CD14-positive monocyte (primary cell): ENCODE results near the gene RAB4B. TPM values are rescaled to one million over a fixed set of nuclear protein-coding genes. Genes with fewer than 3 reads are reported as not detected.

Experiments
- DNase-seq, 3 donors: peaks; one replicate each; pipeline ENCODE4 v3.0.0-alpha.2; 2011 to 2022
- H2AFZ ChIP-seq: 2 replicates; pipeline ENCODE4 v1.6.0; 2012; ENCODE audit warnings: mild to moderate bottlenecking, low read depth, low read length, inconsistent platforms; ENCODE audit not compliant: insufficient read depth, poor library complexity, severe bottlenecking
- H3K27ac ChIP-seq, 2 donors: 1 replicate in 1 of 2; 2 replicates in 1 of 2; pipeline ENCODE4 v1.5.1; 2012 to 2013; ENCODE audit warnings: low read length in 2 of 2, control low read depth in 1 of 2, inconsistent platforms in 1 of 2, low read depth in 1 of 2, mild to moderate bottlenecking in 1 of 2
- H3K27me3 ChIP-seq, 2 donors: one replicate each; pipeline versions ENCODE4 v1.6.0 to v1.6.1; 2011 to 2013; ENCODE audit warnings: low read length in 2 of 2; ENCODE audit not compliant: control insufficient read depth in 2 of 2, insufficient read depth in 2 of 2
- H3K36me3 ChIP-seq, 2 donors: replicated peaks in 1 of 2; 1 replicate in 1 of 2; 2 replicates in 1 of 2; pipeline versions ENCODE4 v1.5.1 to v1.6.1; 2012 to 2013; ENCODE audit warnings: low read length in 2 of 2, control low read depth in 1 of 2, inconsistent platforms in 1 of 2, mild to moderate bottlenecking in 1 of 2; ENCODE audit not compliant: insufficient read depth in 2 of 2, control insufficient read depth in 1 of 2
- H3K4me1 ChIP-seq, 2 donors: 1 replicate in 1 of 2; 2 replicates in 1 of 2; pipeline versions ENCODE4 v1.5.1 to v1.6.1; 2012 to 2013; ENCODE audit warnings: low read length in 2 of 2, control low read depth in 1 of 2, inconsistent platforms in 1 of 2, mild to moderate bottlenecking in 1 of 2, moderate library complexity in 1 of 2; ENCODE audit not compliant: insufficient read depth in 2 of 2, control insufficient read depth in 1 of 2
- H3K4me2 ChIP-seq: replicated peaks from 2 replicates; pipeline ENCODE3; 2012; ENCODE audit warnings: low read length, moderate library complexity, mild to moderate bottlenecking; ENCODE audit not compliant: poor library complexity, severe bottlenecking; ENCODE audit errors: extremely low read depth
- H3K4me3 ChIP-seq, 3 experiments: fragments of 200-600 bp in 1 of 3; sonication (generic) in 1 of 3; replicated peaks in 1 of 3; 1 replicate in 2 of 3; 2 replicates in 1 of 3; pipeline ENCODE4 v1.5.1; 2011 to 2013; ENCODE audit warnings: low read length in 3 of 3, mild to moderate bottlenecking in 3 of 3, control low read depth in 2 of 3, low read depth in 2 of 3, inconsistent platforms in 1 of 3, moderate library complexity in 1 of 3
- H3K79me2 ChIP-seq: 2 replicates; pipeline ENCODE4 v1.6.0; 2012; ENCODE audit warnings: mild to moderate bottlenecking, control low read depth, inconsistent platforms, low read length, moderate library complexity; ENCODE audit not compliant: insufficient read depth
- H3K9ac ChIP-seq: 2 replicates; pipeline ENCODE4 v1.6.0; 2017; ENCODE audit warnings: low read length, mild to moderate bottlenecking; ENCODE audit not compliant: insufficient read depth, poor library complexity, severe bottlenecking
- H3K9me3 ChIP-seq, 2 donors: replicated peaks in 1 of 2; 1 replicate in 1 of 2; 2 replicates in 1 of 2; pipeline versions ENCODE4 v1.5.1 to v1.6.1; 2012 to 2013; ENCODE audit warnings: low read length in 2 of 2, control low read depth in 1 of 2; ENCODE audit not compliant: control insufficient read depth in 1 of 2, insufficient read depth in 1 of 2
- H4K20me1 ChIP-seq: 2 replicates; pipeline ENCODE4 v1.6.0; 2012; ENCODE audit warnings: mild to moderate bottlenecking, low read length, control low read depth, moderate library complexity; ENCODE audit not compliant: insufficient read depth
- H3K27ac Mint-ChIP-seq, 7 donors: one replicate each; pipeline ENCODE4 v1.8.0; 2020; ENCODE audit warnings: mild to moderate bottlenecking in 7 of 7, mixed read lengths in 7 of 7, moderate library complexity in 6 of 7, inconsistent platforms in 2 of 7
- H3K27me3 Mint-ChIP-seq, 3 donors: one replicate each; pipeline ENCODE4 v1.8.0; 2021 to 2022; ENCODE audit warnings: low read depth in 3 of 3, mild to moderate bottlenecking in 3 of 3, mixed read lengths in 3 of 3, moderate library complexity in 3 of 3, inconsistent platforms in 1 of 3
- H3K36me3 Mint-ChIP-seq, 2 donors: one replicate each; pipeline ENCODE4 v1.8.0; 2020; ENCODE audit warnings: mixed read lengths in 2 of 2, inconsistent platforms in 1 of 2, mild to moderate bottlenecking in 1 of 2
- H3K4me1 Mint-ChIP-seq: one replicate; pipeline ENCODE4 v1.8.0; 2020; ENCODE audit warnings: mild to moderate bottlenecking, mixed read lengths
- H3K4me3 Mint-ChIP-seq, 2 donors: one replicate each; pipeline ENCODE4 v1.8.0; 2020; ENCODE audit warnings: mild to moderate bottlenecking in 2 of 2, mixed read lengths in 2 of 2, moderate library complexity in 1 of 2
- H3K9me3 Mint-ChIP-seq, 7 donors: one replicate each; pipeline ENCODE4 v1.8.0; 2020 to 2022; ENCODE audit warnings: mixed read lengths in 7 of 7, mild to moderate bottlenecking in 6 of 7, moderate library complexity in 6 of 7, inconsistent platforms in 2 of 7
- WGBS: methylation state at CpG from one replicate; pipeline ENCODE4 v1.1.5; 2013; ENCODE audit warnings: missing lambda C conversion rate; ENCODE audit not compliant: insufficient coverage; 5-methylcytosine and 5-hydroxymethylcytosine counted together
- intact Hi-C, 2 donors: fragments of 100-400 bp; cut with micrococcal nuclease; formaldehyde crosslinking; loops; one replicate each; pipeline versions ENCODE4 v1.15.0 to v1.15.1; 2023
- polyA plus RNA-seq, 3 donors: library from polyadenylated mRNA; depleted of rRNA in 1 of 3; unstranded in 2 of 3; stranded (reverse) in 1 of 3; fragments of 300-500 nt in 2 of 3; fragments of >200 nt in 1 of 3; fragmentation: Illumina TruSeq in 2 of 3; gene quantifications; 1 replicate in 2 of 3; 2 replicates in 1 of 3; pipeline ENCODE4 v1.2.3, GENCODE V29; 2012 to 2021
- TF ChIP-seq, protein P1 (sequence below): fragments of 200-600 bp; IDR thresholded peaks from one replicate; pipeline ENCODE4 v1.8.0; 2022; ENCODE audit warnings: antibody characterized with exemption, mild to moderate bottlenecking

The RAB4B gene
- polyA plus RNA-seq, 3 donors = 89.4 to 132 (median 108) TPM

DNA sequence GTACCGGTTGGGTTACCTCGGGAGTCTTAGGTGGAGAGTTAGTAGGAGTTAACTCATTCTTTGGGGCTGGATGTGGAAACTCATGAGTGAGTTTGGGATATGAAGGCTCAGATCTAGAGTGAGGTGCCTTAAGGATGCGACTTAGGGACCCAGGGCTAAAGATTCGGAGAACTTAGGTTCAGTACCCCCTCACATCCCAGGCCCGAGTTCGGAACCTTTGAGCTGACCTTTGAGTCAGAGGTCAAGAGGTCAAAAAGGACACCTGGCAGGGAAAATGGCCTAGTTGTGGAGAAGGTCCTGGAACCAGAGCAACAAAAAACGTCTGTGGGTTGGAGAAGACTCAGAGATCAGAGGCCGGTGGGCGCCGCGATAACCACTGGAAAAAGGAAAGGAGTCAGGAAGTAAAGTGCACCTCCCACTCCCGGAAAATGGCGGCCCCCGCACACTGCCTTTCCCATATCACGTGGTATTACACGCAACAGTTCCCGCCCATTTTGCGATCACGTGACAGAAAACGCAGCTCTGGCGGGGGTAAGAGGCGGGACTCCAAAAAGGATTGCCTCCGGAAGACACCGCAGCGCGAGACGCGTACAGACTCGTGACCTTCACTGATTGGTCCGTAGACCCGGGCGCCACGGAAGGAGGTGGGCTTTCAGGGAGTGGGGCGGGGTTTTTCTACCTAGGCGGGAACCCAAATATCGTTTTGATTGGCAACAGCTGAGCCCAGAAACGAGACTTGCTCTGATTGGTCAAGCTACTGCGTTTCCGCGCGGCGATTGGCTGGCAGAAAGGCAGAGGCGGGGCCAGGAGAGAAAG lies 27.8 kb upstream of the RAB4B start, which contains the start of gene ACTMAP:
ACTMAP (minus strand) TSS at position 420 of the 816 bp plus-strand sequence. CDS start 674 bp downstream, outside the sequence.
- TF ChIP-seq, protein P1, sequence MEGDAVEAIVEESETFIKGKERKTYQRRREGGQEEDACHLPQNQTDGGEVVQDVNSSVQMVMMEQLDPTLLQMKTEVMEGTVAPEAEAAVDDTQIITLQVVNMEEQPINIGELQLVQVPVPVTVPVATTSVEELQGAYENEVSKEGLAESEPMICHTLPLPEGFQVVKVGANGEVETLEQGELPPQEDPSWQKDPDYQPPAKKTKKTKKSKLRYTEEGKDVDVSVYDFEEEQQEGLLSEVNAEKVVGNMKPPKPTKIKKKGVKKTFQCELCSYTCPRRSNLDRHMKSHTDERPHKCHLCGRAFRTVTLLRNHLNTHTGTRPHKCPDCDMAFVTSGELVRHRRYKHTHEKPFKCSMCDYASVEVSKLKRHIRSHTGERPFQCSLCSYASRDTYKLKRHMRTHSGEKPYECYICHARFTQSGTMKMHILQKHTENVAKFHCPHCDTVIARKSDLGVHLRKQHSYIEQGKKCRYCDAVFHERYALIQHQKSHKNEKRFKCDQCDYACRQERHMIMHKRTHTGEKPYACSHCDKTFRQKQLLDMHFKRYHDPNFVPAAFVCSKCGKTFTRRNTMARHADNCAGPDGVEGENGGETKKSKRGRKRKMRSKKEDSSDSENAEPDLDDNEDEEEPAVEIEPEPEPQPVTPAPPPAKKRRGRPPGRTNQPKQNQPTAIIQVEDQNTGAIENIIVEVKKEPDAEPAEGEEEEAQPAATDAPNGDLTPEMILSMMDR = no peak
- Histone ChIP-seq H3K4me1 (peaks cover 67 to 70% of the 10 kb centered on the region in 2 donors), H3K4me2 (peak within 1 kb of the TSS; percentile 85), H3K79me2 (peaks cover 66% of the 10 kb centered on the region), H3K36me3 (no peaks in the 10 kb centered on the region), H4K20me1 (peaks cover 2% of the 10 kb centered on the region), H3K27me3 (no peaks in the 10 kb centered on the region), H3K27ac (peak within 1 kb of the TSS; percentile 92 to 98), H3K4me3 (peak within 1 kb of the TSS; percentile 47 to 76 (median 65)), H2AFZ (peak within 1 kb of the TSS; percentile 75), H3K9ac (peak within 1 kb of the TSS; percentile 86), H3K9me3 (no peaks in the 10 kb centered on the region)
- peak within 1 kb of the TSS; percentile 92 to 100 for H3K4me3 Mint-ChIP-seq
- under 1% methylated on average over 37 of the region's 43 CpGs for WGBS
- intact Hi-C loops = loop anchor here (5.0 to 10.0 kb wide), 2 partner anchors 47 to 55 kb away; partner anchors contain the start of gene EGLN2 (in 1 of the 2)
- H3K27ac Mint-ChIP-seq = peak within 1 kb of the TSS; percentile 99 to 100 (median 99)
- H3K27me3 Mint-ChIP-seq = peaks cover 0 to 5% (median 0%) of the 10 kb centered on the region in 3 donors
- DNase-seq = peak; percentile 100
- H3K9me3 Mint-ChIP-seq = no peaks in the 10 kb centered on the region
- peaks cover 59% of the 10 kb centered on the region for H3K4me1 Mint-ChIP-seq
- peaks cover 4 to 12% of the 10 kb centered on the region in 2 donors for H3K36me3 Mint-ChIP-seq

DNA sequence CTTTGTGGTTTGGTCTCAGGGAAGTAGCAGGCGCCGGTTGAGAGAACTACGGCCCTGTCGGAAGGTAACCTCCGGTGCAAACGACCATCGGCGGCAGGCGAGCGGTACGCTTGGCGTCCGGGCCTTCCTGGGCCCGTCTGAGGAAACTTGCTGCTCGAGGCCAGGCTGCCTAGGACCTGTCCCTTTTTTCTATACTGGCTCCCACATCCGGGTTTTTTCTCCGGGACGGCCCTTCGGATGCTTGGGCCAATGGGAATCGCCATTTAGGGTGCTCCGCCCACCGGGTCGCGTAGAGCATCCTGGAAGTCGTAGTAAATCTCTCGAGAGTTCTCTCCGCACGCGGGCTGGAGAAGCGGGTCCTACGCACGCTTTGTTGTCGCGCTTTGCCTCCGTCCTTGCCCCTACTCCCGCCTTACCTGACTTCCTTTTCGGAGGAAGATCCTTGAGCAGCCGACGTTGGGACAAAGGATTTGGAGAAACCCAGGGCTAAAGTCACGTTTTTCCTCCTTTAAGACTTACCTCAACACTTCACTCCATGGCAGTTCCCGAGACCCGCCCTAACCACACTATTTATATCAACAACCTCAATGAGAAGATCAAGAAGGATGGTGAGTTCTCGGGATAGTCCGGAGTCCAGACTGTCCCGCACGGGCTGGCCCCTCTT lies 27.0 kb upstream of the RAB4B start, which contains the start of gene SNRPA:
SNRPA (plus strand) TSS at position 330 of the 664 bp plus-strand sequence; CDS start at position 536, 206 bp downstream.
- Histone ChIP-seq H3K9ac (peak within 1 kb of the TSS; percentile 86), H3K9me3 (no peaks in the 10 kb centered on the region), H3K4me1 (peaks cover 74 to 78% of the 10 kb centered on the region in 2 donors), H3K27ac (peak within 1 kb of the TSS; percentile 92 to 98), H4K20me1 (peaks cover 9% of the 10 kb centered on the region), H3K79me2 (peaks cover 73% of the 10 kb centered on the region), H3K27me3 (no peaks in the 10 kb centered on the region), H3K4me2 (peak within 1 kb of the TSS; percentile 85), H2AFZ (peak within 1 kb of the TSS; percentile 75), H3K4me3 (peak within 1 kb of the TSS; percentile 47 to 76 (median 65)), H3K36me3 (peaks cover under 1 to 6% of the 10 kb centered on the region in 2 donors)
- intact Hi-C loops = loop anchor here (1.0 to 10.0 kb wide), 3 partner anchors 27 to 54 kb away; partner anchors contain the start of genes EGLN2 (in 1 of the 2) and RAB4B (in 1 of the 2)
- Mint-ChIP-seq H3K4me3 (peak within 1 kb of the TSS; percentile 92 to 100), H3K4me1 (peaks cover 66% of the 10 kb centered on the region), H3K27me3 (peaks cover 0 to 5% (median 0%) of the 10 kb centered on the region in 3 donors), H3K9me3 (no peaks in the 10 kb centered on the region), H3K27ac (peak within 1 kb of the TSS; percentile 99 to 100 (median 99)), H3K36me3 (peaks cover 9 to 18% of the 10 kb centered on the region in 2 donors)
- DNase-seq = peak; percentile 95 to 97 (median 96)
- TF ChIP-seq, protein P1 = no peak
- WGBS = under 1% methylated on average over 43 of the region's 46 CpGs
